Measurements from ENCODE around the gene SPN.

- TF ChIP-seq CTCF (IDR thresholded peaks at IDR 0.05) (no peak), POLR2AphosphoS5 (IDR thresholded peaks at IDR 0.05; ENCODE audit: insufficient read depth in 1 of 2, low read depth in 1 of 2) (no peak), POLR2A (IDR thresholded peaks at IDR 0.05) (no peak)
These were observed 21.5 kb upstream of the SPN start for GRCh38 chr16:29641561-29641960.

All from vagina (tissue), 2 donors.